GM20431 (cell line): ENCODE results near the gene PDPR.
"Not testable (repeated sequence)": the region's sequence is repeated elsewhere in the genome, so short reads cannot be mapped to it uniquely, and the experiment has no call there.

Source experiments
- in situ Hi-C: fragments of 300-500 bp; cut with MseI, MboI; formaldehyde crosslinking; loops from one replicate; pipeline ENCODE4 v1.15.0; 2020; ENCODE audit warnings: low sequenced_read_pairs; ENCODE audit not compliant: unreplicated experiment

Gene PDPR

DNA sequence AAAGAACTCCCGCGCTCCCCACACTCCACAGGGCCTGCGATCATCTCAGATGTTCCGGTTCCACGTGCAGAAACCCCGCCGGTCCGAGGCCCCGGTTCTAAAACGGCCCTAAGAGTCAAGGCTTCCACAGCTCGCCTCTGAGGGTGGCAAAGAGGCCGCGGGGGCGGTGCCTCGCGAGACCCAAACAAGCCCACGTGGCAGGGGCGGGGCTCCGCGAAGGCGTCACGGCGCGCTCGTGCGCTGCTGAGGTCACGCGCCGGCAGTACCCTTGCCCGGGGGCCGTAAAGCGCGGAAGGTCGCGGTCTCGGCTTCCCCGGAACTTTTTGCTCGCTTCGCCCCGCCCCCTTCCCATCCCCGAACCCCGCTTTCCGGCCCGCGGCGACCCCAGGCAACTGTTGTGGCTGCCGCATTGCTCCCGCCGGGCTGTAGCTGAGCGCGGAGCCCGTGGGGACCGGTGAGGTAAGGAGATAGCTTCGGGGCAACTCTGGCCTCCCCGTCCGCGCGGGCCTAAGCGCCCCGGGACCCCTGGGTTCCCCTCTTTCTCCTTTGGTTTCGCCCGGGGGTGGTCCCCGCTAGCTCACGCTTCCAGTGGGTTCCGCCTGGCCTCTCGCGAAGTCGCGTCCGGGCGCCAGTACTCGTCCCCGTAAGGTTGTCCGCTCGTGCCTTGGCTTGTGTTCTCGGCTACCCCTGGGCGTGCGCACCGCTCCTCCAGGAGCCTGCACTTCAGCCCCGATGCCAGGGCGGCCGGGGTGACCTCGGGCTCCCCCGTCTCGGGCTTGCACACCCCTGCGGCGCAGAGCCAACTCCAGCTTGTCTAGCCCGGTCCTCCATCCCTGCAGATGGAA, at the start of gene PDPR:
TSS of gene PDPR (plus strand) at position 351 of the 845 bp plus-strand sequence. CDS start 6,161 bp downstream, outside the sequence.
- in situ Hi-C loops, result not testable (repeated sequence)

DNA sequence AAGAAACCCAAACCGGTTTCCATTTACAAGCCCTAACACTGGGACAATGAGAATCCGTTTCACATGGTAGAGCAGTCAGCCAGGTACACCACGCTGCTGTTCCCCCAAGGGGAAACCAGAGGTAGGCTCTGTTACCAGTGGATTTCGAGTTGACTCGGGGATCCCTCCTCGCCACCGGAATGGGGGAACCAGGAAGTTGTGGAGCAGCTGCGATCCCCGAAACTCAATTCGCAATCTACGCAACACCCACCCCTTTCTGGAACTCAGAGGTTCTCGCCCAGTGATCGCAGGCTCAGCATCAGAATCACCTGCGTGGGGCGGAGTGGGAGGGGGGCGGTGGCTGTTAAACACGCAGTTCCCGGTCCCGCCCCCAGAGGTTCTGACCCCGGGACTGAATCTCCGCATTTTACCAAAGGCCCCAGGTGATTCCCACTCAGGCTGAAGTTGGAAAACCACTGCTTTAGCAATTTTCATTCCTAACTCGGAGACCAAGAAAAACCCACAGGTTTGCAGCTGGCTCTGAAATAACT, 49.2 kb upstream of the PDPR start:
- in situ Hi-C loops, result not testable (repeated sequence)

DNA sequence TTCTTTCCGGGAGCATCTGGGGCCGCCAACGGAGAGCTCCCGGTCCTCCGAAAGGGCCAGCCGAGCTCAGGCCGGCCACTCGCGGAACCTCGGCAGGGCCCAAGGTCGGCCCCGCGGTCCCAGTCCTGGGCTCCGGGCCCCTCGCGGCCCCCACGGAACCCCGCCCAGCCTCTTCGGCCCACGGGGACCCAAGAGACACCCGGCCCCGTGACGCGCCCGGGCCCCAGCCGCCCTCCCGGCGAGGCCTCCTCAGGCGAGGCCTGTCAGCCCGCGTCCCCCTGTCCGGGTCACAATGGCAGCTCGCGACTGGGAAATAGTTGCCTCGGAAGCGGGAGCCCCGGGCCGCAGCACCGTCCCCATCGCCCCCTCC, 48.8 kb upstream of the PDPR start:
- in situ Hi-C loops, result not testable (repeated sequence)

DNA sequence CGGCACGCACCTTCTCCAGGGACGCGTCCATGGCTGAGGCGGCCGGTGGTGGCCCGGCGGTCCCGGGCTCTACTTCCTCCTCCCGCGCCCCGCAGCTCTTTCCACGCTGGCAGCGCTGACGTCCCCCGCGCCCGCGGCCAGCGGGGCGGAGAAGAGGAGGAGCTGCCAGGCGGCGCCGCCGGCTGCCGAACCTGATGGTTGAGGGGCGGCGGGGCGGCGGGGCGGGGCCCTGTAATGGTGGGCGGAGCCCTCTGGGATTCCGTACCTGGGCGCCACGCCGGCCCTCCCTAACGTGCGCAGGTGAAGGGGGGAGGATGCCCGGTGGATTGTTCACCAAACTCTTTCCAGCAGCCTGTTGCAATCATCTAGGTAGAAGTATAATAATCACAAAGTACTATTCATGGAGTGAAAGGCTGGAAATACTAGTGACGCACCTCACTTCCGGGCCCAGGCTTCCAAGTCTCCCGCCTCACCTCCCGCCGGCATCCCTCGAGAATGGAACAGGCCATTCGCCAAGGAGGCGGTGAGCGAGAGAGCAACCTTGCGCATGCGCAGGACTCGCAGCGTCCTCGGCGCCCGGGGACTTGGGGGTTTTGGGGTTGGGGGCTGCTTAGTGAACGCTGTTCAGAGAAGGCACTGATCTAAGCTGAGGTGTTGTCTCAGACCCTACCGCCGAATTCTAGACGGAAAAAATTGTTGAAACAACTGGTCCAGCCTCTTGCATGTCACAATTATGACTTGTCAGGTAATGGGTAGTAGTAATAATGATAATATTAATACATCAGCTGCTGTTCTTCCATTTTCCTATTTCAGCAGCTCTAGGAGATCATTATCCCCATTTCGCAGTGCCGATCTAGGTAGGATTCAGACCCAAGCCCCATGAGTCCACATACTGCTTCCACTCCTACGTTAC, 48.1 kb upstream of the PDPR start:
- in situ Hi-C loops, result not testable (repeated sequence)

DNA sequence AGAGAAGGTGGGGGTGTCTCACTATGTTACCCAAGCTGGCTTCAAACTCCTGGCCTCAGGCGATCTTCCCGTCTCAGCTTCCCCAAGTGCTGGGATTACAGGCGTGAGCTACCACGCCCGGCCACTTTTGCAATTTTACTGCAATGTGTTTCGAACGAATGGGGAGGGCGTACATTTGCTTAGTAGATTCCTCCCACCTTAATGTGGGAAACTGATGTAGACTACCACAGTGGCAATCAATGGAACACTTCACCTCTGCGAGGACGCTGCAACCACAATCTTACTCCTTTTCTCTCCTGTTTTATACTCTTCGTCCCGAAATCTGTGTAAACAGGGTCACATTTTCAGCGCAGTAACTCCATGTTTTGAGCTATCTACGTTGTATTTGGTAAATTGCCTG, 47.4 kb upstream of the PDPR start:
- in situ Hi-C loops, result not testable (repeated sequence)

DNA sequence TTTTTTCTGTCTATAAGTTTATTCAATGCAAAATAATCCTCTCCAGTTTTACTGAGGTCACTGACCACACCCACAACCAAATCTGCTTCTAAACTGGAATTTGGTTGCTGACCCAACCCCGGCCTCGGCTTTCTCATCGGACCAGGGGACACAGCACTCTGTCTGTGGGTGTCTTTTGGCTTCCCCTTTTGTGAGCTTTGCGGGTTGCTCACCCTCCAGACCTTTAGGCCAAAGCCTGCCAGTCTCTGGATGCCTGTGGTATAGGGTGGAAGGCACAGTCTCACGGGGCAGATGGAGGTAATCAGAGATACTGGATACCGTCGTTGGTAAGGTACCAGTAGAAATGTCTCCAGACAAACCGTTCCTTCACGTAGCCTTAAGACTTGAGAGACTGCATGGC, 35.1 kb upstream of the PDPR start:
- in situ Hi-C loops, result not testable (repeated sequence)

DNA sequence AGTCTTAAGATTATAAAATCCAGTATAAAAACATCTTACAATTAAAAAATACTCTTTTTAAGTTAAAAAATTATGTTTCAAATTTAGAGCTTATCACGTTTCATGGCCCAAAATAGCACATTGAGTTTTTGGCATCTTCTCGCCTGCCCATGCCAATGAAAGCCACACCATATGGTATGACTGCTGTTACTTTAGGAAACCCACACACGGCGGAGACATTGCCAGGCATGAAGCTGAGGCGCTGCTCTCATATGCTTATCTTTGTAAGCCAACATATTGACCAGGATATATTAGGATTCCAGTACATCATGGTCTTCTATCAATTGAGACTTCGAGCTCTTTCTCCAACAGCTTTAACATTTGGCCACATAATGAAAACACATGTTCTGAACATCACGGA, 32.9 kb upstream of the PDPR start:
- in situ Hi-C loops, result not testable (repeated sequence)

DNA sequence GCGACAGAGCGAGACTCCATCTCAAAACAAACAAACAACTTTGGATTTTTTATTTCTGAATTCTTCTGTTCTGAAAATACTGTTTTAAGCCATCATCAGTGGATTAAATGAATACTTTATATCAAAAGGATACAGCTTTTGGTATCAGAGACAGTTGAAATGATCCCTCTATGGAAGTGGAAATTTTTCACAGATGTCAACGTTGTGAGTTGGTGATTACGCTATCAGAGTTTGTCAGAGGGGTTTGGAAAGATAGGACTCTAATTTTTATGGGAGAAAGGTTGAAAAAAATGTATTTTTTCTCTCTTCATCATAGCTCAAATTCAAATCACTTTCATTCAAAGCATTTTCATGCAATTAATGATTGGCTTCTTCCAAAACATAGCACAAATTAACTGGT, 30.2 kb upstream of the PDPR start:
- in situ Hi-C loops, result not testable (repeated sequence)

DNA sequence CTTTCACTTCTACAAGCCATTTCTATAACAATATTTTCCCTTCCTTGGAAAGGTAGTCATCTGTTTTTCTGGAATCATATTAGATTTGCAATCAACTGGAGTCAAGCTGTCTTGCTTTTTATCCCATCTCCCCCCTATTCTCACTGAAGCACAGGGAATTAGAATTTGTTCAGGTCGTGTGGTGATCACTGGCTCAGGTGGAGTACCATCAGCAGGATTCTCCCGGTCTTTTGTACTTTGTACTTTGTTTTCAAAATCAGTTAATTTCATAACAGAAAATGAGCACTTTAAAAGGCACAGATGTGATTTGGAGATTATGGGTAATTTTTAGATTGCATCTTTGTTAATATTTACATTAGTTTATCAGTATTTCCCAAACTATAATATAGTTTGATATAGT, 26.0 kb upstream of the PDPR start:
- in situ Hi-C loops, result not testable (repeated sequence)

DNA sequence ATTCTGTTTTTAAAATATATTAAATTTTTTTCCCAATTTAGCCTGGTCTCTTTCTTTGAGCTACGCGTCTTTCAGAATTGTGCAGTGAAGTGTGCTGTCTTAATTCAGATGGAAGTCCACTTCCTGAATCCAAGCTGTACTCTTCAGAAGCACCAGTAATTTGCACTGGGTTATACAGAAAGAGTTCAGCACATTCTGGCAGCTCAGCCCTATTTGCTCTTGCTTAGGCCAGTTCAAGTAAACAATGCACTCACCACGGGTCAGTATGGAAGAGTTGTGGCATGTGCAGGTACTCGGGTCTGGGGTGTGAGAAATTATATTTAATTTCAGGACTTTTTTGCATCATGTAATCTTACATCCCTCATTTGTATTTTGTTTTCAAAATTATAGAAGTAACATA, 25.3 kb upstream of the PDPR start:
- in situ Hi-C loops, result not testable (repeated sequence)

DNA sequence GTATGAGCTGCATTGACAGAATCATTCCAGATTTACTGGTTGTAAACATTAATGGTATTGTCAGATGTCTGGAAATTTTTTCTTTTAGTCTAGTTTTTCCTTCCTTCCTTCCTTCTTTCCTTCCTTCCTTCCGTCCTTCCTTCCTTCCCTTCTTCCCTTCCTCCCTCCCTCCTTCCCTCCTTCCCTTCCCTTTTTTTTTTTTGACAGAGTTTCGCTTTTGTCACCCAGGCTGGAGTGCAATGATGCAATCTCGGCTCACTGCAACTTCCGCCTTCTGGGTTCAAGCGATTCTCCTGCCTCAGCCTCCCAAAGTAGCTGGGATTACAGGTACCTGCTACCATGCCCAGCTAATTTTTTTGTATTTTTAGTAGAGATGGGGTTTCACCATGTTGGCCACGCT, 24.8 kb upstream of the PDPR start:
- in situ Hi-C loops, result not testable (repeated sequence)

DNA sequence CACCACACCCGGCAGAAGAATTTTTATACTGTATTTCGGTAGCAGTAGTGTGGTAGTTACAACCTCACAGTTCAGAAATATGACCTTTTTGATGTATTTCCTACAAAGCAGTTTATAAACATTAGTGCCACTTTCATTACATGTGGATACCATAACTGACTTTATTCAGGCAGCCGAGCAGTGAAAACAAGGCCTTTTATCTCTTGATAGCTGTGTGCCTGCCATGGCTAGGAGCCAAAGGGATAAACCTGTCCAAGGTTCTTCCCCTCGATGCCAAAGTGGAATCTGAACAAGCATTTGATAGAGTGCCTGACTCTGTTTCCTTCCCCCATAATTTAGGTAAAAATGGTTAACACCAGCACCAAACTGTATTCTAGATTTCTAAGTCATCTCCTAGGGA, 23.0 kb upstream of the PDPR start:
- in situ Hi-C loops, result not testable (repeated sequence)

DNA sequence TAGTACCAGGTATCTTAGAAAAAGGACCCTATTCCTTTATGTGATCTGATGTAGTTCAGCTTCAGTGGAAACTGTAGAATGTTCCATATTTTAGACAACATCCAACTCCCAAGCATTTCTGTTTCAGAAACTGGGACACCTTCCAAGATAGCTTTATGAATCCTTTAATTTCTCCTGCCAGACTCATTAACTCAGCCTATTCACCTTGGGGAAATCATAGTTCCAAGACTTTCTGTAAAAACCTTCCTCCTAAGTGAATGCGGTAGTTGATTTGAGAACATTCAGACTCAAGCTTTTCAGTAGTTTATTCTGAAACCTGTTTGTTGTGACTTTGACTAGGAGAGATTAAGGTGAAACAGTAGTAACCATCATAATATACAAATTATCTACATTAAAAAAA, 20.0 kb upstream of the PDPR start:
- in situ Hi-C loops, result not testable (repeated sequence)

DNA sequence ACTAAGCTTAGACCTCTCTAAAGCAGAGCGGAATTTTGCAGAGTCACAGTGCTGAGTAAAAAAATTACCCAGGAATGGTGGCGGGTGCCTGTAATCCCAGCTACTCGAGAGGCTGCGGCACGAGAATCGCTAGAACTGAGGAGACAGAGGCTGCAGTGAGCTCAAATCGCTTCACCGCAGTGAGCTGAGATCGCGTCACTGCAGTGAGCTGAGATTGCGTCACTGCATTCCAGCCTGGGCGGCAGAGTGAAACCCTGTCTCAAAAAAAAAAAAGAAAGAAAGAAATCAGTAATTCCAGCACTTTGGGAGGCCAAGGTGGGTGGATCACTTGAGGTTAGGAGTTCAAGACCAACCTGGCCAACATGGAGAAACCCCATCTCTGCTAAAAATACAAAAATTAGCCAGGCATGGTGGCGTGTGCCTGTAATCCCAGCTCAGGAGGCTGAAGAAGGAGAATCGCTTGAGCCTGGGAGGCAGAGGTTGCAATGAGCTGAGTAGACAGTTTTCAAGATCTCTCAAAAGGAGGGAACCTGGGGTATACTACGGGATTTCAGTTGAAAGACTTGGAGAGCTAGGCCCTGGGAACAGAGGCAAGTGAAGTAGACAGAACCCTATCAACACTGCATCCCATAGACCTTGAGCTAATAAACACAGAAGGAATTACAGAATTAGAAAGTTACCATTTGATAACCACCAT, 4.4 kb upstream of the PDPR start:
- in situ Hi-C loops, result not testable (repeated sequence)

DNA sequence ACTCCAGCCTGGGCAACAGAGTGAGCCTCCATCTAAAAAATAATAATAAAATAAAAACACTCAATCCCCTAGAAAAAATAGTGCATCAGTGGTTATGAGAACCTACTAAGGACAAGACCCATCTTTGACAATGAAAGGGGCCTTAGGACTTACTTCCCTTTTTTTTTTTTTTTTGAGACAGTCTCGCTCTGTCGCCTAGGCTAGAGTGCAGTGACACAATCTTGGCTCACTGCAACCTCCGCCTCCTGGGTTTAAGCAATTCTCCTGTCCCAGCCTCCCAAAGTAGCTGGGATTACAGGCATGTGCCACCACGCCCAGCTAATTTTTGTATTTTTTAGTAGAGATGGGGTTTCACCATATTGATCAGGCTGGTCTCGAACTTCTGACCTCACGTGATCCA, 2.0 kb upstream of the PDPR start:
- in situ Hi-C loops, result not testable (repeated sequence)

DNA sequence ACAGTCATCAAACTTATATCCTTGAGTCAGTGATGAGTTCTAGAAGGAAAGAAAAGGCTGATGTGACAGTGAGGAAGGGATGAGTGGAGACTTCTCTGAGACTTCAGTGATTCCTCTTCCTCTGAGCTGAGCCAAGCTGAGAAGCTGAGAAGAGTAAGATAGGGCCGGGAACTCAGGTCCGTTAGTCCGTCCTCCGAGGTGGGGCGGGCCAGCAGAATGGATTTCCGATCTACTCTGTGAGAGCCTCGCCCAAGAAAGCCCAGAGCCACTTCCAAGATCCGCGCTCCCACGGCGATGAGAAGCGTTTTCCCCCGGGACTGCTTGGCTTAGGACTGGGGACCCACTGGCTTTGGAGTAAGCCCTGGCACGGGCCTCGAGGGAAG, 542 bp upstream of the PDPR start:
- in situ Hi-C loops, result not testable (repeated sequence)

DNA sequence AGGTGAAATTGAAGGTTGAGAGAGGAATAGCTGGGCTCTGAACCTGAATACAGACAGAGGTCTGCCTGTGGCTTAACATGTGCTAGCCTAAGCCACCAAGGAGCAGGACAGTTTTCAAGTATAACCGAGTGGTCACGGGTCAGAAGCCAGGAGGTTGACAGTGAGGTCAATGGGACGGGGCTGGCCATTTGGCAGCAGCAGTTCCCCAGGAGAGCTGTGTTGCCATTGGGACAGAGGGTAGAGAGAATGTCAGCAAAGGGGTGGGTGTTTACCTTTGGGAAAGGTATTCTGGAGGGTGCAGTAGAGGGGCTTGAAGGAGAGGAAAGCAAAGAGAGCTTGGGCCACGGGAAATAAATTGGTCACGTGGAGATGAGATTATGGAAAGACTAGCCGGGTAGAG, 4.2 kb downstream of the PDPR start:
- in situ Hi-C loops, result not testable (repeated sequence)

DNA sequence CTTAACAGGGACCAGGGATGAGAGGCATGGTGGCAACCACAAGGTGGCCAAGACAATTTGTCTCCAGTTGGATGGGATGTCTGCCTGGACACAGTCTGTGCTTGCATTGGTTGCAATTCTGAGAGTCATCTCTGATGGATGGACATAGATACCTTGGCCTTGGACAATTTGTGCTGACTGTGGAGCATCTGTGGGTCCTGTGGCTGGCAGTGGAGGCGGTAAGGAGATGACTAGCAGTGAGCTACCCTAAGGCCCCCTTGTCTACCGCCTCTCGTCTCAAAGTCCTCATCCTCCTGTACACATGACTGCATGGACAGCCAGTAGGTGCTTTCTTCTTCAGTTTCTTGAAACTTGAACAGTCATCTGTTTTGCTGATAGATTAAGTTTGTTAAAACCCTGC, 4.6 kb downstream of the PDPR start:
- in situ Hi-C loops, result not testable (repeated sequence)

DNA sequence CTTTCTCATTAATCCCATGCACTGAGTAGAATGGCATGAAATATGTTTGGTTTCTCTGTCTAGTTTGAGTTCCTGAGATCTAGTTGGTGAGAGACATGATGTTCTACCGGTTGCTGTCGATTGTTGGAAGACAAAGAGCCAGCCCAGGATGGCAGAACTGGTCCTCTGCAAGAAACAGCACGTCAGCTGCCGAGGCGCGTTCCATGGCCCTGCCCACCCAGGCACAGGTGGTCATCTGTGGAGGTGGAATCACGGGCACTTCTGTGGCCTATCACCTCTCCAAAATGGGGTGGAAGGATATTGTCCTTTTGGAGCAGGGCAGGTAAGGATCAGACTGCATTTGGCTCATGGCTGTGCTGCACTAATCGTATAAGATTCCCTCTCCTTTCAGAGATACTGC, 6.3 kb downstream of the PDPR start:
- in situ Hi-C loops, result not testable (repeated sequence)

DNA sequence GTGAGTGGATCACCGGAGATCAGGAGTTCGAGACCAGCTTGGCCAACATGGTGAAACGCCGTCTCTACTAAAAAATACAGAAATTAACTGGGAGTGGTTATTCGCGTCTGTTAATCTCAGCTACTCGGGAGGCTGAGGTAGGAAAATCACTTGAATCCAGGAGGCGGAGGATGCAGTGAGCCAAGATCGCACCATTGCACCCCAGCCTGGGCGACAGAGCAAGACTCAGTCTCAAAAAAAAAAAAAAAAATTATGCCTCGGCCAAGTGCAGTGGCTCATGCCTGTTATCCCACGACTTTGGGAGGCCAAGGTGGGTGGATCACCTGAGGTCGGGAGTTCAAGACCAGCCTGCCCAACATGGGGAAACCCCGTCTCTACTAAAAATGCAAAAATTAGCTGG, 9.7 kb downstream of the PDPR start:
- in situ Hi-C loops, result not testable (repeated sequence)
